OCI-LY1 (cell line): ENCODE data around the gene ALDH4A1.

Experiments
- CTCF ChIP-seq: fragments of 200-600 bp; sonication (generic), shearing (Covaris generic); IDR thresholded peaks from 2 replicates; pipeline ENCODE4 v1.5.1; 2017; ENCODE audit warnings: mild to moderate bottlenecking, antibody characterized with exemption, low read length, moderate library complexity, mixed read lengths
- EZH2 ChIP-seq: fragments of 200-600 bp; sonication (generic), shearing (Covaris generic); IDR thresholded peaks from 2 replicates; pipeline ENCODE4 v1.8.0; 2017; ENCODE audit warnings: borderline replicate concordance, mixed run types, mild to moderate bottlenecking, antibody characterized with exemption, low read length, moderate library complexity, mixed read lengths

- TF ChIP-seq EZH2 (no peak), CTCF (no peak)
These were observed 44.4 kb upstream of the ALDH4A1 start for GRCh38 chr1:18946550-18947381.
